ENCODE data around the gene ZNF620. TPM values are rescaled to one million over a fixed set of nuclear protein-coding genes. Genes with fewer than 3 reads are reported as not detected.

ZNF620 gene
- total and polyA plus RNA-seq, 2 experiments from 2014 or later: 14.1 to 18.0 TPM

DNA sequence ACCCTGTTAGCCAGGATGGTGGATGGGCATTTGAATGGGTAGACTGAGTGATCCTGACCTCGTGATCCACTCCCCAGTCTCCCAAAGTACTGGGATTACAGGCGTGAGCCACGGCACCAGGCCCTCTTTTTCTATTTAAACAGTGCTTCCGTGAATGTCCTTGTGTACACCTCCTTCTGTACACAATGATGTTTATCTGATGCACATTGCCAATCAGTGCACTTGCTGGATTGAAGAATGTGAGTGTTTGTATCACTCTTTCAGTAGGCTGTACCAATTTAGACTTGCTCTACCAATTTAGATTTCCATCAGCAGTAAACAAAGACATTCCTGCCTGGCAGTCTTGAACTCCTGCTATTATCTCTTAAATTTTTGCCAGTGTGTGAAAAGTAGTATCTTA is 37.8 kb upstream of the ZNF620 start:
- H3K27me3 ChIP-seq (ENCODE audit: insufficient read depth): no peaks in the 10 kb centered on the region
- Mint-ChIP-seq H3K27ac (no peak overlapping the region), H3K4me1 (peaks cover 12% of the 10 kb centered on the region; the same call in 2 of the 3 replicates), H3K4me3 (no peak overlapping the region), H3K9me3 (no peaks in the 10 kb centered on the region), H3K36me3 (ENCODE audit: low read depth) (peaks cover 23% of the 10 kb centered on the region), H3K27me3 (ENCODE audit: insufficient read depth, low read depth, poor library complexity) (no peaks in the 10 kb centered on the region)
- H3K36me3 ChIP-seq (ENCODE audit: insufficient read depth): peaks cover 12% of the 10 kb centered on the region; the same call in 1 of the 2 replicates
- peaks cover 14% of the 10 kb centered on the region; the same call in 1 of the 2 replicates for H4K20me1 ChIP-seq (replicated peaks; ENCODE audit: insufficient read depth)
- H3K4me2 ChIP-seq: no peak overlapping the region
- no peak overlapping the region for H2AFZ ChIP-seq
- H3F3A ChIP-seq (replicated peaks; ENCODE audit: low read depth): peaks cover 22% of the 10 kb centered on the region
- no peaks in the 10 kb centered on the region for H3K79me2 ChIP-seq (replicated peaks; ENCODE audit: insufficient read depth)
- no peak for DNase-seq (ENCODE audit: low spot score)
- no peak overlapping the region for H3K27ac ChIP-seq (ENCODE audit: low read depth)
- ATAC-seq: no peak
- H3K4me3 ChIP-seq: no peak overlapping the region
- H3K4me1 ChIP-seq (ENCODE audit: insufficient read depth): no peaks in the 10 kb centered on the region
- TF ChIP-seq, protein P1, sequence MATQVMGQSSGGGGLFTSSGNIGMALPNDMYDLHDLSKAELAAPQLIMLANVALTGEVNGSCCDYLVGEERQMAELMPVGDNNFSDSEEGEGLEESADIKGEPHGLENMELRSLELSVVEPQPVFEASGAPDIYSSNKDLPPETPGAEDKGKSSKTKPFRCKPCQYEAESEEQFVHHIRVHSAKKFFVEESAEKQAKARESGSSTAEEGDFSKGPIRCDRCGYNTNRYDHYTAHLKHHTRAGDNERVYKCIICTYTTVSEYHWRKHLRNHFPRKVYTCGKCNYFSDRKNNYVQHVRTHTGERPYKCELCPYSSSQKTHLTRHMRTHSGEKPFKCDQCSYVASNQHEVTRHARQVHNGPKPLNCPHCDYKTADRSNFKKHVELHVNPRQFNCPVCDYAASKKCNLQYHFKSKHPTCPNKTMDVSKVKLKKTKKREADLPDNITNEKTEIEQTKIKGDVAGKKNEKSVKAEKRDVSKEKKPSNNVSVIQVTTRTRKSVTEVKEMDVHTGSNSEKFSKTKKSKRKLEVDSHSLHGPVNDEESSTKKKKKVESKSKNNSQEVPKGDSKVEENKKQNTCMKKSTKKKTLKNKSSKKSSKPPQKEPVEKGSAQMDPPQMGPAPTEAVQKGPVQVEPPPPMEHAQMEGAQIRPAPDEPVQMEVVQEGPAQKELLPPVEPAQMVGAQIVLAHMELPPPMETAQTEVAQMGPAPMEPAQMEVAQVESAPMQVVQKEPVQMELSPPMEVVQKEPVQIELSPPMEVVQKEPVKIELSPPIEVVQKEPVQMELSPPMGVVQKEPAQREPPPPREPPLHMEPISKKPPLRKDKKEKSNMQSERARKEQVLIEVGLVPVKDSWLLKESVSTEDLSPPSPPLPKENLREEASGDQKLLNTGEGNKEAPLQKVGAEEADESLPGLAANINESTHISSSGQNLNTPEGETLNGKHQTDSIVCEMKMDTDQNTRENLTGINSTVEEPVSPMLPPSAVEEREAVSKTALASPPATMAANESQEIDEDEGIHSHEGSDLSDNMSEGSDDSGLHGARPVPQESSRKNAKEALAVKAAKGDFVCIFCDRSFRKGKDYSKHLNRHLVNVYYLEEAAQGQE (IDR thresholded peaks at IDR 0.05; ENCODE audit: unreplicated experiment): no peak
- TF ChIP-seq ZNF114 (CRISPR knock-in tag; IDR thresholded peaks at IDR 0.05): no peak
- no peak for TF ChIP-seq ZNF331 (CRISPR knock-in tag; IDR thresholded peaks at IDR 0.05; ENCODE audit: low read depth)
- no peak for TF ChIP-seq CREB1 (CRISPR knock-in tag; IDR thresholded peaks at IDR 0.05; ENCODE audit: low read depth)
- TF ChIP-seq, protein P2, sequence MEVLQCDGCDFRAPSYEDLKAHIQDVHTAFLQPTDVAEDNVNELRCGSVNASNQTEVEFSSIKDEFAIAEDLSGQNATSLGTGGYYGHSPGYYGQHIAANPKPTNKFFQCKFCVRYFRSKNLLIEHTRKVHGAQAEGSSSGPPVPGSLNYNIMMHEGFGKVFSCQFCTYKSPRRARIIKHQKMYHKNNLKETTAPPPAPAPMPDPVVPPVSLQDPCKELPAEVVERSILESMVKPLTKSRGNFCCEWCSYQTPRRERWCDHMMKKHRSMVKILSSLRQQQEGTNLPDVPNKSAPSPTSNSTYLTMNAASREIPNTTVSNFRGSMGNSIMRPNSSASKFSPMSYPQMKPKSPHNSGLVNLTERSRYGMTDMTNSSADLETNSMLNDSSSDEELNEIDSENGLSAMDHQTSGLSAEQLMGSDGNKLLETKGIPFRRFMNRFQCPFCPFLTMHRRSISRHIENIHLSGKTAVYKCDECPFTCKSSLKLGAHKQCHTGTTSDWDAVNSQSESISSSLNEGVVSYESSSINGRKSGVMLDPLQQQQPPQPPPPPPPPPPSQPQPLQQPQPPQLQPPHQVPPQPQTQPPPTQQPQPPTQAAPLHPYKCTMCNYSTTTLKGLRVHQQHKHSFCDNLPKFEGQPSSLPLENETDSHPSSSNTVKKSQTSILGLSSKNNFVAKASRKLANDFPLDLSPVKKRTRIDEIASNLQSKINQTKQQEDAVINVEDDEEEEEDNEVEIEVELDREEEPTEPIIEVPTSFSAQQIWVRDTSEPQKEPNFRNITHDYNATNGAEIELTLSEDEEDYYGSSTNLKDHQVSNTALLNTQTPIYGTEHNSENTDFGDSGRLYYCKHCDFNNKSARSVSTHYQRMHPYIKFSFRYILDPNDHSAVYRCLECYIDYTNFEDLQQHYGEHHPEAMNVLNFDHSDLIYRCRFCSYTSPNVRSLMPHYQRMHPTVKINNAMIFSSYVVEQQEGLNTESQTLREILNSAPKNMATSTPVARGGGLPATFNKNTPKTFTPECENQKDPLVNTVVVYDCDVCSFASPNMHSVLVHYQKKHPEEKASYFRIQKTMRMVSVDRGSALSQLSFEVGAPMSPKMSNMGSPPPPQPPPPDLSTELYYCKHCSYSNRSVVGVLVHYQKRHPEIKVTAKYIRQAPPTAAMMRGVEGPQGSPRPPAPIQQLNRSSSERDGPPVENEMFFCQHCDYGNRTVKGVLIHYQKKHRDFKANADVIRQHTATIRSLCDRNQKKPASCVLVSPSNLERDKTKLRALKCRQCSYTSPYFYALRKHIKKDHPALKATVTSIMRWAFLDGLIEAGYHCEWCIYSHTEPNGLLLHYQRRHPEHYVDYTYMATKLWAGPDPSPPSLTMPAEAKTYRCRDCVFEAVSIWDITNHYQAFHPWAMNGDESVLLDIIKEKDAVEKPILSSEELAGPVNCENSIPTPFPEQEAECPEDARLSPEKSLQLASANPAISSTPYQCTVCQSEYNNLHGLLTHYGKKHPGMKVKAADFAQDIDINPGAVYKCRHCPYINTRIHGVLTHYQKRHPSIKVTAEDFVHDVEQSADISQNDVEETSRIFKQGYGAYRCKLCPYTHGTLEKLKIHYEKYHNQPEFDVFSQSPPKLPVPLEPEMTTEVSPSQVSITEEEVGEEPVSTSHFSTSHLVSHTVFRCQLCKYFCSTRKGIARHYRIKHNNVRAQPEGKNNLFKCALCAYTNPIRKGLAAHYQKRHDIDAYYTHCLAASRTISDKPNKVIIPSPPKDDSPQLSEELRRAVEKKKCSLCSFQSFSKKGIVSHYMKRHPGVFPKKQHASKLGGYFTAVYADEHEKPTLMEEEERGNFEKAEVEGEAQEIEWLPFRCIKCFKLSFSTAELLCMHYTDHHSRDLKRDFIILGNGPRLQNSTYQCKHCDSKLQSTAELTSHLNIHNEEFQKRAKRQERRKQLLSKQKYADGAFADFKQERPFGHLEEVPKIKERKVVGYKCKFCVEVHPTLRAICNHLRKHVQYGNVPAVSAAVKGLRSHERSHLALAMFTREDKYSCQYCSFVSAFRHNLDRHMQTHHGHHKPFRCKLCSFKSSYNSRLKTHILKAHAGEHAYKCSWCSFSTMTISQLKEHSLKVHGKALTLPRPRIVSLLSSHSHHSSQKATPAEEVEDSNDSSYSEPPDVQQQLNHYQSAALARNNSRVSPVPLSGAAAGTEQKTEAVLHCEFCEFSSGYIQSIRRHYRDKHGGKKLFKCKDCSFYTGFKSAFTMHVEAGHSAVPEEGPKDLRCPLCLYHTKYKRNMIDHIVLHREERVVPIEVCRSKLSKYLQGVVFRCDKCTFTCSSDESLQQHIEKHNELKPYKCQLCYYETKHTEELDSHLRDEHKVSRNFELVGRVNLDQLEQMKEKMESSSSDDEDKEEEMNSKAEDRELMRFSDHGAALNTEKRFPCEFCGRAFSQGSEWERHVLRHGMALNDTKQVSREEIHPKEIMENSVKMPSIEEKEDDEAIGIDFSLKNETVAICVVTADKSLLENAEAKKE (CRISPR knock-in tag; IDR thresholded peaks at IDR 0.05): no peak
- TF ChIP-seq STAT1 (IDR thresholded peaks at IDR 0.05; ENCODE audit: unreplicated experiment): no peak
- TF ChIP-seq NANOG (IDR thresholded peaks at IDR 0.05; ENCODE audit: borderline replicate concordance): no peak
- TF ChIP-seq, protein P3, sequence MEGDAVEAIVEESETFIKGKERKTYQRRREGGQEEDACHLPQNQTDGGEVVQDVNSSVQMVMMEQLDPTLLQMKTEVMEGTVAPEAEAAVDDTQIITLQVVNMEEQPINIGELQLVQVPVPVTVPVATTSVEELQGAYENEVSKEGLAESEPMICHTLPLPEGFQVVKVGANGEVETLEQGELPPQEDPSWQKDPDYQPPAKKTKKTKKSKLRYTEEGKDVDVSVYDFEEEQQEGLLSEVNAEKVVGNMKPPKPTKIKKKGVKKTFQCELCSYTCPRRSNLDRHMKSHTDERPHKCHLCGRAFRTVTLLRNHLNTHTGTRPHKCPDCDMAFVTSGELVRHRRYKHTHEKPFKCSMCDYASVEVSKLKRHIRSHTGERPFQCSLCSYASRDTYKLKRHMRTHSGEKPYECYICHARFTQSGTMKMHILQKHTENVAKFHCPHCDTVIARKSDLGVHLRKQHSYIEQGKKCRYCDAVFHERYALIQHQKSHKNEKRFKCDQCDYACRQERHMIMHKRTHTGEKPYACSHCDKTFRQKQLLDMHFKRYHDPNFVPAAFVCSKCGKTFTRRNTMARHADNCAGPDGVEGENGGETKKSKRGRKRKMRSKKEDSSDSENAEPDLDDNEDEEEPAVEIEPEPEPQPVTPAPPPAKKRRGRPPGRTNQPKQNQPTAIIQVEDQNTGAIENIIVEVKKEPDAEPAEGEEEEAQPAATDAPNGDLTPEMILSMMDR (conservative IDR thresholded peaks at IDR 0.05; ENCODE audit: low read depth in 2 of 2): no peak
- TF ChIP-seq, protein P4, sequence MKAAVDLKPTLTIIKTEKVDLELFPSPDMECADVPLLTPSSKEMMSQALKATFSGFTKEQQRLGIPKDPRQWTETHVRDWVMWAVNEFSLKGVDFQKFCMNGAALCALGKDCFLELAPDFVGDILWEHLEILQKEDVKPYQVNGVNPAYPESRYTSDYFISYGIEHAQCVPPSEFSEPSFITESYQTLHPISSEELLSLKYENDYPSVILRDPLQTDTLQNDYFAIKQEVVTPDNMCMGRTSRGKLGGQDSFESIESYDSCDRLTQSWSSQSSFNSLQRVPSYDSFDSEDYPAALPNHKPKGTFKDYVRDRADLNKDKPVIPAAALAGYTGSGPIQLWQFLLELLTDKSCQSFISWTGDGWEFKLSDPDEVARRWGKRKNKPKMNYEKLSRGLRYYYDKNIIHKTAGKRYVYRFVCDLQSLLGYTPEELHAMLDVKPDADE (IDR thresholded peaks at IDR 0.05): no peak
- no peak for TF ChIP-seq EZH2 (IDR thresholded peaks at IDR 0.05; ENCODE audit: low read depth, unreplicated experiment)
- TF ChIP-seq JUNB (IDR thresholded peaks at IDR 0.05; ENCODE audit: unreplicated experiment): no peak
- TF ChIP-seq EZH2phosphoT487 (IDR thresholded peaks at IDR 0.05; ENCODE audit: unreplicated experiment): no peak
- TF ChIP-seq POLR2AphosphoS5 (IDR thresholded peaks at IDR 0.05; ENCODE audit: low read depth): no peak
- H3K9me2 ChIP-seq (ENCODE audit: insufficient read depth): no peaks in the 10 kb centered on the region

Data from GM23338 (cell line).